ENCODE results near the gene WHRN. TPM values are rescaled to one million over a fixed set of nuclear protein-coding genes. Genes with fewer than 3 reads are reported as not detected.
A peak's percentile ranks its signal among the peaks of the same experiment; 100 is the strongest.

Gene WHRN
- polyA plus RNA-seq (1.2 to 2.2 TPM (median 1.5 TPM) in 3 replicates), polyA minus RNA-seq (1.5 to 2.4 TPM (median 1.9 TPM) in 3 replicates)
- polyA plus RNA-seq (2011; ENCODE audit: low read depth), result 3.4 TPM
- polyA plus RNA-seq (2011; cell fraction: cytosol; rRNA removed), result 0.81 and 2.2 TPM in 2 replicates
- polyA plus RNA-seq (2011; cell fraction: nucleus; rRNA removed), result 10.4 and 15.0 TPM in 2 replicates
- 2.2 and 6.7 TPM in 2 replicates for polyA plus RNA-seq (2012; ENCODE audit: low replicate concordance)
- 2.9 TPM for polyA minus RNA-seq (2011; cell fraction: cytosol; rRNA and poly(A)+ RNA removed)
- 4.9 and 5.8 TPM in 2 replicates for polyA minus RNA-seq (2011; cell fraction: nucleus; rRNA and poly(A)+ RNA removed)

DNA sequence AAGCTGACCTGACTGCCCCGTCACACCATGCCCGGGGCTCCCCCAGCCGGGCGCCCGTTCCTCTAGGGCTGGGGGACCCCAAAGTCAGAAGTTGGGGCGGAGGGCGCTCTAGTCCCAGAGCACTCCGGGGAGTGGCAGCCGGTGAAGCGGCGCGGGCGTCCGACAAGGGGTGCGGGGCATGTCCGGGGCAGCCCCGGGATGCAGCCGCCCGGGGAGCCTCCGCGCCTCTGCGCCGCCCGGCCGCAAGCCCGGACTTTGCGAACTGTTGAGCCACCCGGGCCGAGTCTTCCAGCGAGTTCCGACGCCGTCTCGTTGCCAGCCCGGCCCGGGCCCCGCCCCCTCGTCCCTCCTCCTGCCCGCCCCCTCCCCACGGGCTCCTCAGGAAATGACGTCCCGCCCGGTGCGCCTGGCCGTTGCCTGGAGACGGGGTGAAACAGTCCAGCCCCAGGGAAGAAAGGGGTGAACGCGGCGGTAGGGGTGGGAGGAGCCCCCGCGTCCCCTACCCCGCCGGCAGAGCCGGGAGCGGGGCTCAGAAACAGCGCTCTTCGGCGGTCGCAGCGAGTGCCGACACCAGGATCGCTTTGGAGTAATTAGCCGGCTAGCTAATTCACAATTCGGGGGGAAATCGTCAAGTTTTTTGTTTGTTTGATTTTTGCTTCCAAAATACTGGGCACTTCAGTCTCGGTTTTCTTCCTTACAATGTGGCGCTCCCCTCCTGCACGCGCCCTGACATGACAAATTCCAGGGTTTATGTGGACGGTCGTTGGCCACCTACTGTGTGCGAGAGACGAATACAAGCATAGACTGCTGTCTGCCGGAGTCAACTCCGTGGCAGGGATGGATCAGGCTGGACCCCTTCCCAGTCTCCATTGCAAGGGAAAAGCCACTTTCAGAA is at the start of gene WHRN:
WHRN (minus strand) TSS at position 287 of the 895 bp plus-strand sequence. CDS start 672 bp downstream, outside the sequence.
- Histone ChIP-seq H3K4me3 (ENCODE audit: control insufficient read depth in 2 of 3, extremely low read depth in 1 of 3, insufficient read depth in 2 of 3, low read depth in 1 of 3, low read length in 3 of 3) (peak within 1 kb of the TSS; percentile 69 to 78 (median 75)), H3K9ac (ENCODE audit: control insufficient read depth, extremely low read depth, insufficient read depth, low read length) (peak within 1 kb of the TSS; percentile 79), H3K4me2 (ENCODE audit: control insufficient read depth, extremely low read depth, insufficient read depth, low read depth, low read length) (peak within 1 kb of the TSS; percentile 92), H3K9me1 (ENCODE audit: control insufficient read depth, extremely low read depth, insufficient read depth, low read length) (no peaks in the 10 kb centered on the region), H3K9me3 (ENCODE audit: control insufficient read depth, low read depth, low read length) (no peaks in the 10 kb centered on the region), H3K27ac (ENCODE audit: control insufficient read depth, insufficient read depth, low read length) (peak within 1 kb of the TSS; percentile 60), H4K20me1 (ENCODE audit: control insufficient read depth, extremely low read depth, insufficient read depth, low read length) (no peaks in the 10 kb centered on the region), H3K36me3 (ENCODE audit: control insufficient read depth in 2 of 2, extremely low read depth in 1 of 2, insufficient read depth in 2 of 2, low read length in 2 of 2) (no peaks in the 10 kb centered on the region), H3K4me1 (ENCODE audit: control insufficient read depth, extremely low read depth, insufficient read depth, low read length) (peaks cover 20% of the 10 kb centered on the region), H2AFZ (ENCODE audit: control insufficient read depth, low read length) (peak within 1 kb of the TSS; percentile 80), H3K27me3 (ENCODE audit: control insufficient read depth, extremely low read depth, insufficient read depth, low read length) (peaks cover 12% of the 10 kb centered on the region), H3K79me2 (ENCODE audit: control insufficient read depth, insufficient read depth, low read length) (no peaks in the 10 kb centered on the region)
- DNase-seq (ENCODE audit: low read depth, low spot score) (no peak), FAIRE-seq (no peak)
- dilution Hi-C loops (cut with MboI; ENCODE audit: extremely low pct_ligation_motif_present, low sequenced_read_pairs), result no loop called here
- TF ChIP-seq EZH2 (IDR thresholded peaks at IDR 0.05; ENCODE audit: low read length), result no peak
- TF ChIP-seq, protein P1, sequence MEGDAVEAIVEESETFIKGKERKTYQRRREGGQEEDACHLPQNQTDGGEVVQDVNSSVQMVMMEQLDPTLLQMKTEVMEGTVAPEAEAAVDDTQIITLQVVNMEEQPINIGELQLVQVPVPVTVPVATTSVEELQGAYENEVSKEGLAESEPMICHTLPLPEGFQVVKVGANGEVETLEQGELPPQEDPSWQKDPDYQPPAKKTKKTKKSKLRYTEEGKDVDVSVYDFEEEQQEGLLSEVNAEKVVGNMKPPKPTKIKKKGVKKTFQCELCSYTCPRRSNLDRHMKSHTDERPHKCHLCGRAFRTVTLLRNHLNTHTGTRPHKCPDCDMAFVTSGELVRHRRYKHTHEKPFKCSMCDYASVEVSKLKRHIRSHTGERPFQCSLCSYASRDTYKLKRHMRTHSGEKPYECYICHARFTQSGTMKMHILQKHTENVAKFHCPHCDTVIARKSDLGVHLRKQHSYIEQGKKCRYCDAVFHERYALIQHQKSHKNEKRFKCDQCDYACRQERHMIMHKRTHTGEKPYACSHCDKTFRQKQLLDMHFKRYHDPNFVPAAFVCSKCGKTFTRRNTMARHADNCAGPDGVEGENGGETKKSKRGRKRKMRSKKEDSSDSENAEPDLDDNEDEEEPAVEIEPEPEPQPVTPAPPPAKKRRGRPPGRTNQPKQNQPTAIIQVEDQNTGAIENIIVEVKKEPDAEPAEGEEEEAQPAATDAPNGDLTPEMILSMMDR (optimal IDR thresholded peaks at IDR 0.05 in 1 of 3, IDR thresholded peaks at IDR 0.05 in 1 of 3, conservative IDR thresholded peaks at IDR 0.05 in 1 of 3; ENCODE audit: extremely low read depth in 1 of 3, insufficient read depth in 2 of 3, low read length in 3 of 3), result no peak

DNA sequence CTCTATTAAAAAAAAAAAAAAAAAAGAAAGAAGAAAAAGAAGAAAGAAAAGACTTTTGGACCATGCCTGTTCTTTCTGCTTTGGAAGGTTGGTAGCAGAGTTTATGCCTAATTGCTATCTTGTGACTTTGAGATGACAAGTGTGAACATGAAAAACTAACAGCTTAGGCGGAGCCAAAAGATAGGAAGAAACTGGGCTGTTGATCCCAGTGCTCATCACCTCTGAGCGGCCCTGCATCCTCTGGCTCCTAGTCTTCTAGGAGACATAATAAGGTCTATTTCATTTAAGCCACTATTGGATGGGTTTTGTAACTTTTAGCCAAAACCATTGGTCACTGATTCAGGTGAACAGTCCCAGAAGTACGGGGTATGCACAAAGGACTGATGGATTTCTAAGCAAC is 47.9 kb upstream of the WHRN start:
- no peak for FAIRE-seq

More for the DNA sequence above, 47.9 kb upstream of the WHRN start:
- Histone ChIP-seq H3K4me2 (ENCODE audit: control insufficient read depth, extremely low read depth, insufficient read depth, low read depth, low read length) (no peak overlapping the region), H3K4me3 (ENCODE audit: control insufficient read depth in 2 of 3, extremely low read depth in 1 of 3, insufficient read depth in 2 of 3, low read depth in 1 of 3, low read length in 3 of 3) (no peak overlapping the region), H4K20me1 (ENCODE audit: control insufficient read depth, extremely low read depth, insufficient read depth, low read length) (no peaks in the 10 kb centered on the region), H3K9me3 (ENCODE audit: control insufficient read depth, low read depth, low read length) (no peaks in the 10 kb centered on the region), H3K9ac (ENCODE audit: control insufficient read depth, extremely low read depth, insufficient read depth, low read length) (no peak overlapping the region), H3K9me1 (ENCODE audit: control insufficient read depth, extremely low read depth, insufficient read depth, low read length) (no peaks in the 10 kb centered on the region), H3K27me3 (ENCODE audit: control insufficient read depth, extremely low read depth, insufficient read depth, low read length) (no peaks in the 10 kb centered on the region), H3K36me3 (ENCODE audit: control insufficient read depth in 2 of 2, extremely low read depth in 1 of 2, insufficient read depth in 2 of 2, low read length in 2 of 2) (no peaks in the 10 kb centered on the region), H3K79me2 (ENCODE audit: control insufficient read depth, insufficient read depth, low read length) (no peaks in the 10 kb centered on the region), H3K27ac (ENCODE audit: control insufficient read depth, insufficient read depth, low read length) (peak overlapping the region; percentile 88), H2AFZ (ENCODE audit: control insufficient read depth, low read length) (no peak overlapping the region), H3K4me1 (ENCODE audit: control insufficient read depth, extremely low read depth, insufficient read depth, low read length) (peaks cover 21% of the 10 kb centered on the region)
- dilution Hi-C loops (cut with MboI; ENCODE audit: extremely low pct_ligation_motif_present, low sequenced_read_pairs), result no loop called here
- DNase-seq (ENCODE audit: low read depth, low spot score), result no peak
- TF ChIP-seq, protein P1 (optimal IDR thresholded peaks at IDR 0.05 in 1 of 3, IDR thresholded peaks at IDR 0.05 in 1 of 3, conservative IDR thresholded peaks at IDR 0.05 in 1 of 3; ENCODE audit: extremely low read depth in 1 of 3, insufficient read depth in 2 of 3, low read length in 3 of 3), result no peak
- no peak for TF ChIP-seq EZH2 (IDR thresholded peaks at IDR 0.05; ENCODE audit: low read length)

All from keratinocyte (primary cell).